Dermis blood vessel endothelial cell (primary cell): Measurements from ENCODE around the gene HAS3. TPM values are rescaled to one million over a fixed set of nuclear protein-coding genes. Genes with fewer than 3 reads are reported as not detected.
"Not testable (repeated sequence)": the region's sequence is repeated elsewhere in the genome, so short reads cannot be mapped to it uniquely, and the experiment has no call there.

Experiments
- DNase-seq: peaks from one replicate; pipeline ENCODE4 v3.0.0; 2010
- total RNA-seq: library from RNA; depleted of rRNA; stranded (reverse); fragments of >200 nt; gene quantifications from 2 replicates; pipeline ENCODE4 v1.2.3, GENCODE V29; 2014

The HAS3 gene, protein sequence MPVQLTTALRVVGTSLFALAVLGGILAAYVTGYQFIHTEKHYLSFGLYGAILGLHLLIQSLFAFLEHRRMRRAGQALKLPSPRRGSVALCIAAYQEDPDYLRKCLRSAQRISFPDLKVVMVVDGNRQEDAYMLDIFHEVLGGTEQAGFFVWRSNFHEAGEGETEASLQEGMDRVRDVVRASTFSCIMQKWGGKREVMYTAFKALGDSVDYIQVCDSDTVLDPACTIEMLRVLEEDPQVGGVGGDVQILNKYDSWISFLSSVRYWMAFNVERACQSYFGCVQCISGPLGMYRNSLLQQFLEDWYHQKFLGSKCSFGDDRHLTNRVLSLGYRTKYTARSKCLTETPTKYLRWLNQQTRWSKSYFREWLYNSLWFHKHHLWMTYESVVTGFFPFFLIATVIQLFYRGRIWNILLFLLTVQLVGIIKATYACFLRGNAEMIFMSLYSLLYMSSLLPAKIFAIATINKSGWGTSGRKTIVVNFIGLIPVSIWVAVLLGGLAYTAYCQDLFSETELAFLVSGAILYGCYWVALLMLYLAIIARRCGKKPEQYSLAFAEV
- total RNA-seq, result 3.6 and 4.5 TPM in 2 replicates

DNA sequence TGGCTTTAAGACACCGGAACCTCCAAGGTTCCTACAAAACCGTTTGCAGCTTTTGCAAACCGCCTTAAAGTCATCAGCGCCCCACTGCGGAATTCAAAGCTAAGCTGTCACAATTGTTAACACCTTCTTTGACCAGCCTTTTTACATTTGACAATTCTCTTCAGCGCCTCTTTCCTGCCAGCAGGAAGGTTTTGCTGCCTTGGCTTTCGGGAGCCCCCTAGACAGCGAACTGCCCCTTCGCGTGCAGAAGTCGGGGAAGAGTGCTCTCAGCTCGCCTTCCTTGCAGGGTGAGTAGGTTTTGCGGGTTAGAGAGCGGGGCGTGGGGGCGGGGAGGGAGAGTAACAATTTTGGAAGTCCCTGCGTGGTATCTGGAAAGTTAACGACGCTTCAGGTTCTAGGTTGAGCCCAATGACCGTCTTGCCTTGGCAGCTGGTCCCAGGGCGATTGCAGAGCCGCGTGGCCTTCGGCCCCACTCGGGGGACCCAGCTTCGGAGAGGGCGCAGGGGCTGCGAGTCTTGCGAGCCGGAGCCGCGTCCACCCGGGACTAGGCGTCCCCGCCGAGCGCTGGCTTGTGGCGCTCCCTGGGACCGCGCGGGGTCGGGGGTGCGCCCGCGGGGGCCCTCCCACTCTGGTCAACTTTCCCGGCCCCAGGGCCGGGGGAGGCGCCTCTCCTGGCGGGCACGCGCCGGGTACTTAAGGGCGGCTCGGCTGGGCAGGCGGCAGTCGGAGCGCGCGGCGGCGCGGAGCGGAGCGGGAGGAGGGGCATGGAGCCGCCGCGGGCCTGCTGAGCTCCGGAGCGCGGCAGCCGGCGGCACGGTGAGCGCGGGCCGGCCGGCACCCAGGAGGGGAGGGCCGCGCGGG lies at the start of gene HAS3:
Gene HAS3 (plus strand): TSS at position 153 of the 861 bp plus-strand sequence. CDS start 3,743 bp downstream, outside the sequence.
- peak; percentile 78 for DNase-seq

DNA sequence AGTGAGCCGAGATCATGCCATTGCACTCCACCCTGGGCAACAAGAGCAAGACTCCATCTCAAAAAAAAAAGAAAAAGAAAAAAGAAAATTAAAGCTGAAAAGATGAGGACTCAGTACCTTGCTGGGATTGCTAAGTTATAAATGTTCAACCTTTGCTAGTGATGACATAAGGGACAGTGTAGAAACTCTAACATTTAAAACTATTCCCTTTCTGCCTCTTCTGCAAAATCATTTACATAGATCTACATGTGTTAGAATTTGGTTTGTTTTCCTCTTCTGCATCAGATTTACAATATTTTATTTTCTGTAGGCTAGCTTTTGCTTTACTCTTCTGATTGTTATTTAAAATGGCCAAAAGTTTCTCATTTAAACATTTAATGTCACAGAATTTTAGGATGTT lies 49.5 kb upstream of the HAS3 start:
- DNase-seq, result no peak

DNA sequence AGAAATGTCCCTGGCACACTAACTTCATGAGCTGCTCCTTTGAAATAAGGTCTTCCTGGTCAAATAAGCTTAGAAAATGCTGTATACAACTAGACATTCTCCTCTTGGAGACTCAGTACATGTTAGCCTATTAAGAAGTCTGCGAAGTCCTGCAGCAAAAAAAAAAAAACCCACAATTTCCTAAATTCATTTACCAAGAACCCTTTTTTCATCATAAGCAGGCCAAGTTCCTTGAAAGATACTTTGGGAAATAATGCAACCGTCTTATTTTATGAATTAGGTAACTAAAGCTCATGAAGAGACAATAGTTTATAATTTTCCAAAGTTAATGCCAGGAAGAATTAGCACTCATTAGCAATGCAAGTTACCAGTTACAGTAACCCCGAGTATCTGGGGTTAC lies 49.0 kb upstream of the HAS3 start:
- DNase-seq, result no peak

DNA sequence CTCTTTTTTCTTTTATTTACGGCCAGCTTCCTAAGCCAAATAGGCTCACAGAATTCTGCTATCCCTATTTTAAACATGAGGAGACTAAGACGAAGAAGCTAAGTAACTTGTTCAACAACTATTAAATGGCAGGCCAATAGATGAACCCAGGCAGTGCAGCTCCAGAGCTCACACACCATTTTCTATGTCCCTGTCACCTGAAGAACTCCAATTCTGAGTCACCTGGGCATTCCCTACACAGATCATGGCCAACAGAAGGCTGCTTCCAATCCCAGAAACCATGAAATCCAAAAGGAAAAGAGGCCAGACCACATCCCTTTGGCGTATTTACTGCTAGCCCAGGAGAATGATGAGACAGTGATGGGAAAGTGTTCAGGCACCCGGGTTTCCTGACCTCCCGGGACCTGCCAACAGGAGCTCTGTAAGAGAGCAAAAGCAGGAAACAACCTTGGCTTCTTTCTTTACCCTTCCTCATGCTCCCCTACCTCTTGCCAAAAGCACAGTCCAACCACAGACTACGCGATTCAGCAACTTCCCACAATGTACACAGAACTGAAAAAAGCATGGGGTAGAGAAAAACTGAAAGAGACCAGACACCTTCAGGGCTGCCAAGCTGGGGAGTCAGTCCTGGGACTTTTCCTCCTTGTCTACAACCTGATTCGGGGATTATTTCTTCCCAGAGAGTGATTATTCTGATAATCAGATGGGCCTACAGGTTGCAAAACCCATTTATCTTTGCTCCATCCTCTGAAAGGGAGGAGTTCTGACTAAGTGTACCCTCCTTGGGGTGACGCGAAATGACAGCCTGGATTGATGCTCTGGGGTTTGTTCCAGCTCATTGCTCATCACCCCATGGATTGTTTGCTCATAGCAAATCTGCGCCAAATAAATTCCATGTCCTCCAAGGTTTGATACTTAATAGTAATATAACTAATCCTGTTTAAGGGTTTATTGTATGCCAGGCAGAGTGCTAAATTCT lies 47.8 kb upstream of the HAS3 start:
- peak; percentile 31 for DNase-seq

DNA sequence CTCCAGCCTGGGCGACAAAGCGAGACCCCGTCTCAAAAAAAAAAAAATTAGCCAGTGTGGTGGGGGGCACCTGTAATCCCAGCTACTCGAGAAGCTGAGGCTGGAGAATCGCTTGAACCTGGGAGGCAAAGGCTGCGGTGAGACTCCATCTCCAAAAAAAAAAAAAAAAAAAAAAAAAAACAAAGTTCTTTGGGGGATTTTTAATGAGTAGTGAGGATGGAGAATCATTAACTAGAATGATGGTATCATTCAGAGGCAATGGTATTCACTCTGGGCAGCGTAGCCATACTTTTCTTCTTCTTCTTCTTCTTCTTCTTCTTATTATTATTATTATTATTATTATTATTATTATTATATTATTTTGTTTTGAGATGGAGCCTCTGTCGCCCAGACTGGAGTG lies 42.0 kb upstream of the HAS3 start:
- DNase-seq, result not testable (repeated sequence)

DNA sequence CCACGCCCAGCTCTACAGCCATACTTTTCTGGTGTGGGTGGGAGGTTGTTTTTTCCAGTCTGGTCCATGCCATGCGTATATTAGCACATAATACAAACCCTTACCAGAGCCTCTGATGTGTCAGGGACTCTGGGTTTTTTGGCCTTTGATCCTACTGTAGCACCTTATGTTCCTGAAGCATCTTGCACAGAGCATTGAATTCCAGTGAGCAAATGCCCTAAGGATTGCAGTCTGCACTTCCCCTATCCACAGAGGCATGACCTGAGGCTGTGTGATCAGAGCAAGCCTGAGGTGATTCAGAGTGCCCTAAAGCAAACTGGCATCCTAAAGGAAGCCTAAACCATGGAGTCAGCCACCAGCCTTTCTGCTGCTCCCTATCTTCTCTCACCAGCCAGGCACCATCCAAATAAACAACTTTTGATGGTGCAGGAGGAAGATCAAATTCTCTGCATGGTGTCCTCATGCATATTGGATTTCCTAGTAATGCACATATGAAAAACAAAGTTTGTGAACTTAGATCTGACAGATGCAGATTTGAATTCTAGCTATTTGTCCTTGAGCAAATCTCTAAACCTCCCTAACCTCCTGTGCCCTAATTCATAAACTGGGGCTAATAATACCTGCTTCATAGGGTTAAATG lies 41.2 kb upstream of the HAS3 start:
- DNase-seq, result no peak

DNA sequence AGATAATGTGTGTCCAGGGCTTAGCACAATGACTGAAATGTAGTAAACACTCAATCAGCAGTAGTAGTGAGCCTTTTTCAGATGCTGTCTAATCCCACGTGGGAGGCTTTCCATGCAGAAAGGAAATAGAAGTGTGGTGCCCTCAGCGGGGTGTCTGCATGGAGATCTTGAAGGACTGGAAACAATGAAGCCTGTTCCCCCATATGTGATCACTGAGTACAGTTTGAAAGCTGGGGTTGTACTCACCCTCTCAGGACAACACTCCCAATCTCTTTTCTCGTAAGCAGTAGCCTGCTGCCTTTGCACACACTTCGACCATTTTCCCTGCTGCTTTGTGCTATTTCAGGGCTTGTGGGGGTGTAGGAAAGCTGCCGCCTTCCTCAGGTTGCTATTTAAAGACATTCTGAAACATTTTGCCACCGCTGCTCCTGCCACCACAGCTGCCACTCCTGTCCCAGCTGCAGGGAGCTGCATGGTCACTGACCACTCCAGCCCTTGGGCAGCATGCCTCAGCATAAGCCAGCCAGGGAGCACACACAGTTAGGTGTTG lies 40.6 kb upstream of the HAS3 start:
- no peak for DNase-seq

DNA sequence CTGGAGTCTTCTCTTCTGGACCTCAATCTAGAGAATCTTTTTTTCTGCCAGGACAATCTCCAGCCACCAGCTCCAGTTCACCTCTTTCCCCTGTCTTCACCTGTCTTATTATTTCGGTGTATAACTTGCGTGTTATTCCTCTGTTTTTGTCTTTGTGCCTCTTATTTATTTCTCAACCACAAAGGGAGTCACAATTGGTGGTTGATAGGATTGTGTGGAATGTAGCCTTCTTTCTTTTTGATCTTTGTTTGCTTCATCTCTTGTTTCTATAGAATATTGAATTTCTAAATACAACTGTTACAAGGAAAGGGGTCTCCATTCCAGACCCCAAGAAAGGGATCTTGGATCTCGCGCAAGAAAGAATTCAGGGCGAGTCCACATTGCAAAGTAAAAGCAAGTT lies 35.9 kb upstream of the HAS3 start:
- DNase-seq, result no peak

DNA sequence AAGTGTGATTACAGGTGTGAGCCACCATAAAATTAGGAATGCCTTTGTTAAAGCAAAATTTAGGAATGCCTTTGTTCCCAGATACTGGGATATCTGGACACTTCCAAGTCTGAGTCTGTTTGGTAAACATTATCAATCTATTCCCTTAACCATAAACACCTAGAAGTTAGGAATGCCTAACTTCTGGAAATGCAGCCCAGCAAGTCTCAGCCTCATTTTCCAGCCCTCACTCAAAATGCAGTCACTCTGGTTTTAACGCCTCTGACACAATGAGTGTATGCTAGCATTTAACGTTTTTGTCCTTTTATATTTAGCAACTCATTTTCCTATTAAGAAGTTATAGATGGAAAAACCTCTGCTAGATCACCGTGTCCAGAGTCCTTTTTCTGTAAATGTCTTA lies 34.4 kb upstream of the HAS3 start:
- no peak for DNase-seq

DNA sequence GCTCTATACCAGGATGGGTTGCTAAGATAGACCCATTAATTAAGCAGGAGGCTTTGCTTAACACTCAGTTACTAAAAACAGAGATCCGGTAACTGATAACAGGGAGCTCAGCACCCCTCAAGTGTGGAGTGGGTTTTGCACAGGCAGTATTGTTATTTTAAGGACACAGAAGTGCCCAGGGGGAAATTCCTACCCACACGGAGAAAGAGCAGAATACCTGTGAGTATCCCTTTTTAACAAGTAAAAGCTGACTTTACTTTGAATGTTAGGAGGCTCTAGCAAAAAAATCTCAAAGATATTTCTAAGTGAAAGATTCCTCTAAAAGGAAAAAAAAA lies 32.8 kb upstream of the HAS3 start:
- DNase-seq, result no peak

DNA sequence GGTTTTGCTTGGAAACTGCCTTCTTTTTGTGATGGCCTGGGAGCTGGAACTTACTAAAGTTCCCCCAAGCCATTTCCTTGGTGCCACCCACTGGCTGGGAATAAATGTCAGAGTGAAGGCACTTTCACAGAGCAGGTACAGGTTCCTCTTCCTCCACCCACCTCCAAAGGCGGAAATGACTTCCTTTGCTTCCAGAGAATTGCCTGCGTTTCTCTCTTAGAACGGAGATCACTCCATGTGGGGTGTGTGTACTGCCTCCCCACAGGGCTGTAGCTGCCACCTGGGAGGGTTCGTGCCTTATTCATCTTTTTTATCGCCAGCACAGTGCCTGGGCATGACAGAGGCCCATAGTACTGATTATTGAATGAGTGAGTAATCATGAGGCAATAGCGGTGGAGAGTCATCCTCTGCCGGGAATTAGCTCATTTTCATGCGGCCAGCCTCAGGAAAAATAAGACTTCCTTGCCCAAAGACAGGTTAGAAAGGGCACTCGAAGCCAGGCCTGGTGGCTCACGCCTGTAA lies 32.2 kb upstream of the HAS3 start:
- DNase-seq, result peak; percentile 82

DNA sequence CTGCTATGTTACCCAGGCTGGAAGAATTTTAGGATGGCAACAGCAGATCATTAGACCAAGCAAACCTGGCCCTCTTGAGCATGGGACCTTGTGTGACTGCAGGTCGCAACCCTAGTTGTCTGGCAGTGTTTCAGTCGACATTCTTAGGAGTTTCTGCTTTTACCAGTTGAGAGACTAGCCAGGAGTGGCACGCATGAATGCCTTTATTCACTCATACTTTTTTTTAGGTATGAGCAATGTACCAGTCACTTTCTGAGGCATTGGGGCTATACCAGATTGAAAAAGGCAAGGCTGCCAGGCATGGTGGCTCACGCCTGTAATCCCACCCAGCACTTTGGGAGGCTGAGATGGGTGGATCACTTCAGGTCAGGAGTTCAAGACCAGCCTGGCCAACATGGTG lies 28.2 kb upstream of the HAS3 start:
- DNase-seq, result no peak

DNA sequence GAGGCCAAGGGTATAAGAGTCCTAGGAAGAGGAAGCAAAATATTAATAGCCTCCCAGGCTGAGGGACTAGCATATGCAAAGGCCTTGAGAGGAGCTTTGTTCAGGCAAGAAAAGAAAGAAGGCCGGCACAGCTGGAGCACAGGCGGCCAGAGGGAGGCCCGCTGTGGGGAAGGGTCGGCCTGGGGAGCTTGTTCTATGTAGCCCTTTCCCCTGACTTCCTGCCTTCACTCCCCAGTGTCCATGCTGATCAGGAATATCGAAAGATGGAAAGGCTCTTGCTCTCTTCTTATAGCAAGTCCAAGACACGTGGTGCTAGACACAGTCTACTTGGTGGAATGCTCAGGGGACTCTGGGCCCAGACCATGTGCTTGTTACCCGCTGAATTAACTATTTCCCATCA lies 27.4 kb upstream of the HAS3 start:
- no peak for DNase-seq

DNA sequence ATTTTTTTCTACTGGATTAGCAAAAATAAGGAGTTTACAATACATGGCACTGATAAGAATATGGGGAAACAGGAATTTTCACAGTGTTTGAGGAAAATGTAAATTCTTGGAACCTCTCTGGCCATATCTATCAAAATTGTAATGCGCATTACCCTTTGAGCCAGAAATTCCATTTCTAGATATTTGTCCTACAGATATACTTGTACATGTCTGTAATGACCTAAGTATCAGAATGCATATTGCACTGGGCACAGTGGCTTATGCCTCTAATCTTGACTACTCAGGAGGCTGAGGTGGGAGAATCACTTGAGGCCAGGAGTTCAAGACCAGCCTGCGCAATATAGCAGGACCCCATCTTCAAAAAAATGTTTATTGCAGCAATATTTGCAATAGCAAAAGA lies 25.8 kb upstream of the HAS3 start:
- no peak for DNase-seq

DNA sequence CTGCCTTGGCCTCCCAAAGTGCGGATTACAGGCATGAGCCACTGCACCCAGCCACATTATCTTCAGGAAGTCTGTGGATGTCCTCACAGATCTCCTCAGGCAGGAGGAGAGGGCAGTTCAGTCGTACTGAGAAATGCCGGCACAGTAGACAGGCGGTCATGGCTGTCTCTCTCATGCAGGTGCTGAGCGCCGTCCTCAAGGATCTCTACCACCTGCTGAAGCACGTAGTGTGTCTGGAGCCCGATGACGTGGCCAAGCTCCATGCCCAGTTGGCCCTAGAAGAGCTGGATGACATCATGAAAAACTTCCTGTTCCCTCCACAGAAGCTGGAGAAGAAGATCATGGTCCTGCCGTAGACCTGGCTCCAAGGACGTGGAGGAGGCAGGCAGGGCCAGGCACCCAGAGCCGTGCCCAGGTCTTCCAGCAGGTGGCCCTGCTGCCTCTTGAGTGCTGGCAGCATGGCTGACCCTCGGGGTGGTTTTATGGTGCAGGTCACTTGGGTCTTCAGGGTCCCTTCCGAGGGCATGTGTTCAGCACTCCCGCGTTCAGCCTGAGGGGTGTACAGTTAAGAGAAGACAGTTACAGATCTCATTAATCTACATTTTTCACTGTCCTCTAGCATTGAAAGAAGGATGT lies 22.0 kb upstream of the HAS3 start:
- no peak for DNase-seq

DNA sequence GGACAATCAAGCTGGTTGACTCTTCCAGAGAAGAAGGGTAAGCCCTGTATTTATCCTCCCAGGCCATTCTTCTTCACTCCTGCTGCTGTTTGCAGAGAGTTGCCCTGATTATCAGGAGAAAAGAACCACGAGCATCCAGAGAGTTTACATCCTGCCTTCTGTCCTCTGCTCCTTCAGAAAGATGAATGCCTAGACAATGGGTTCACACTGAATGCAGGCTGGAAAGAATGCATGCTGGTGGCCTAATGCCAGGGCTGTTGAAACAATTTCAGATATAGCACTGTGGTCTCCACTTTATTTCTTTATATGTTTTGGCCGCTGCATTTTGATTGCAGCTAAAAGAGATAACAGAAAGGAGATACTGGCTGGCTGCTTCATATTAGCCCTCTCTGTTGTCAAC lies 21.2 kb upstream of the HAS3 start:
- peak; percentile 58 for DNase-seq

DNA sequence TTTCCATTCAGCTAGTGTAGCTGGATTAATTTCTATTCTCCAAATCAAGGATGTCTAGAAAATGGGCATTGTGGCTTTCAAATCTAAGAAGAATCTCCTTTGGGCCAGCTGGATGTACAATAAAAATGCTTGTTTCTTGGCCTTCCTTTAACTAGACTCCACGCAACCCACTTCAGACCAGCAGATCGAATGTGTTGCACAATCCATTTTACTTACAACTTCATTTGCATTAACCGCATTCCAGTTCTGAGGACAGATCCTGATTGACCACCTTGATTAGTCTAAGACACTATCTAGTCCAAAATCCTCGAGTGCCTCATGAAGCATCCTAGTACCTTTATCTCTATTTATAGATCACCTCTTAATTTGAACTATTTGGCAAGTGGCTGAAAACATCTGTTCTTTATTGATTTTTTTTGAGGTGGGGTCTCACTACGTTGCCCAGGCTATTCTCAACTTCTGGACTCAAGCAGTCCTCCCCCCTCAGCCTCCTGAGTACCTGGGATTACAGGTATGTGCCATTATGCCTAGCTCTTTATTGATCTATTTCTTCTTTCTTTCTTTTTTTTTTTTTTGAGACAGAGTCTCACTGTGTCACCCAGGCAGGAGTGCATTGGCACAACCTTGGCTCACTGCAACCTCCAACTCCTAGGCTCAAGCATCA lies 20.3 kb upstream of the HAS3 start:
- no peak for DNase-seq

DNA sequence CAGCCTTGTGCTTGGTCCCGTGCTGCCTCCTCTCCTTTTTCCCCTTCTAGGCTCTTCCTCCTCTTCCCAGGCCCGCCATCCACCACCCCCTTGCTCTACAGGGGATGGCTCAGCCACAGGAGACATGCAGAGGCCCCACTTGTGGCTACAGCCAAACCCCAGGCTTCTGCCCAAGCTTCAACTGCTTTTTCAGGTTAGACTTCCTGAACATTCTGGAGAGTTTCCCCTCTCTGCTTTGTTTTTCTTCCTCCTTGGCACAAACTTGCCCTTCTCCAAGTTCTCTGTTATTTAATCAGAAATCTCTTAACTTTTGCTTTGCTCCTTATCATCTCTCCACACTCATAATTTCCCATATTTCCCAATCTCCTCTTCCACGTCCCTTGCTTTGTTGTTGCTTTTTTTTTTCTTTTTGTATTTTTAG lies 18.3 kb upstream of the HAS3 start:
- DNase-seq, result peak; percentile 48

DNA sequence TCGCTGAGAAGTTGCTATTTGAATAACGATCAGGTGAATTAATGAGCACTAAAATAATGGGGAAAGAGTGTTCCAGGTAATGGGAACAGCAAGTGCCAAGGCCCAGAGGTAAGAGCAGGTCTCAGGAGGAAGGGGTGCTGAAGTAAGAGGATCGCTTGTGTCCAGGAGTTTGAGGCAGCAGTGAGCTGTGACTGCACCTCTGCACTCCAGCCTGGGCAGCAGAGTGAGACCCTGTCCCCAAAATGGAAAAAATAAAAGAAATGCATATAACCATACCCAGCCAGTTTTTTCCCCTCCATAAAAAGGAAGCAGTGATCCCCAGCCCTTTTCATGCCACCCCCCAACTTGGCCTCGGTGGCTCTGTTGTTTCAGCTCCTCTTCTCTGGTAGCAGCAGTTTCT lies 16.8 kb upstream of the HAS3 start:
- no peak for DNase-seq
